ENCODE data around the gene ABCC8.

- TF ChIP-seq, protein P1, sequence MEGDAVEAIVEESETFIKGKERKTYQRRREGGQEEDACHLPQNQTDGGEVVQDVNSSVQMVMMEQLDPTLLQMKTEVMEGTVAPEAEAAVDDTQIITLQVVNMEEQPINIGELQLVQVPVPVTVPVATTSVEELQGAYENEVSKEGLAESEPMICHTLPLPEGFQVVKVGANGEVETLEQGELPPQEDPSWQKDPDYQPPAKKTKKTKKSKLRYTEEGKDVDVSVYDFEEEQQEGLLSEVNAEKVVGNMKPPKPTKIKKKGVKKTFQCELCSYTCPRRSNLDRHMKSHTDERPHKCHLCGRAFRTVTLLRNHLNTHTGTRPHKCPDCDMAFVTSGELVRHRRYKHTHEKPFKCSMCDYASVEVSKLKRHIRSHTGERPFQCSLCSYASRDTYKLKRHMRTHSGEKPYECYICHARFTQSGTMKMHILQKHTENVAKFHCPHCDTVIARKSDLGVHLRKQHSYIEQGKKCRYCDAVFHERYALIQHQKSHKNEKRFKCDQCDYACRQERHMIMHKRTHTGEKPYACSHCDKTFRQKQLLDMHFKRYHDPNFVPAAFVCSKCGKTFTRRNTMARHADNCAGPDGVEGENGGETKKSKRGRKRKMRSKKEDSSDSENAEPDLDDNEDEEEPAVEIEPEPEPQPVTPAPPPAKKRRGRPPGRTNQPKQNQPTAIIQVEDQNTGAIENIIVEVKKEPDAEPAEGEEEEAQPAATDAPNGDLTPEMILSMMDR (IDR thresholded peaks at IDR 0.05) = no peak
- TF ChIP-seq POLR2A (IDR thresholded peaks at IDR 0.05) = no peak
Observed at GRCh38 chr11:17408641-17409040, 68.0 kb downstream of the ABCC8 start.
